ENCODE measurements around the gene ELP2. TPM values are rescaled to one million over a fixed set of nuclear protein-coding genes. Genes with fewer than 3 reads are reported as not detected.

The ELP2 gene
- polyA plus RNA-seq, 1 of the 3 experiments (the other 2 are of a cell fraction) = 38.3 TPM

DNA sequence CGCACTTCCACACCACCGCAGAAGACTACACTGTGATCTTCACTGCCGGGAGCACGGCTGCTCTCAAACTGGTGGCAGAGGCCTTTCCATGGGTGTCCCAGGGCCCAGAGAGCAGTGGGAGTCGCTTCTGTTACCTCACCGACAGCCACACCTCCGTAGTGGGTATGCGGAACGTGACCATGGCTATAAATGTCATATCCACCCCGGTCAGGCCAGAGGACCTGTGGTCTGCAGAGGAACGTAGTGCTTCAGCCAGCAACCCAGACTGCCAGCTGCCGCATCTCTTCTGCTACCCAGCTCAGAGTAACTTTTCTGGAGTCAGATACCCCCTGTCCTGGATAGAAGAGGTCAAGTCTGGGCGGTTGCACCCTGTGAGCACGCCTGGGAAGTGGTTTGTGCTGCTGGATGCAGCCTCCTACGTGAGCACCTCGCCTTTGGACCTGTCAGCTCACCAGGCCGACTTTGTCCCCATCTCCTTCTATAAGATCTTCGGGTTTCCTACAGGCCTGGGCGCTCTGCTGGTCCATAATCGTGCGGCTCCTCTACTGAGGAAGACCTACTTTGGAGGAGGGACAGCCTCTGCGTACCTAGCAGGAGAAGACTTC lies 70.1 kb downstream of the ELP2 start (continued):
- TF ChIP-seq MEF2A (IDR thresholded peaks at IDR 0.05; ENCODE audit: borderline replicate concordance, low read depth) (no peak), YY1 (IDR thresholded peaks at IDR 0.05; ENCODE audit: low read depth) (no peak), FOSL2 (IDR thresholded peaks at IDR 0.05; ENCODE audit: borderline replicate concordance, low read depth) (no peak), GATA2 (CRISPR knock-in tag; IDR thresholded peaks at IDR 0.05) (no peak), SMC3 (IDR thresholded peaks at IDR 0.05; ENCODE audit: low read depth, low read length) (no peak)
- TF ChIP-seq, protein P1, sequence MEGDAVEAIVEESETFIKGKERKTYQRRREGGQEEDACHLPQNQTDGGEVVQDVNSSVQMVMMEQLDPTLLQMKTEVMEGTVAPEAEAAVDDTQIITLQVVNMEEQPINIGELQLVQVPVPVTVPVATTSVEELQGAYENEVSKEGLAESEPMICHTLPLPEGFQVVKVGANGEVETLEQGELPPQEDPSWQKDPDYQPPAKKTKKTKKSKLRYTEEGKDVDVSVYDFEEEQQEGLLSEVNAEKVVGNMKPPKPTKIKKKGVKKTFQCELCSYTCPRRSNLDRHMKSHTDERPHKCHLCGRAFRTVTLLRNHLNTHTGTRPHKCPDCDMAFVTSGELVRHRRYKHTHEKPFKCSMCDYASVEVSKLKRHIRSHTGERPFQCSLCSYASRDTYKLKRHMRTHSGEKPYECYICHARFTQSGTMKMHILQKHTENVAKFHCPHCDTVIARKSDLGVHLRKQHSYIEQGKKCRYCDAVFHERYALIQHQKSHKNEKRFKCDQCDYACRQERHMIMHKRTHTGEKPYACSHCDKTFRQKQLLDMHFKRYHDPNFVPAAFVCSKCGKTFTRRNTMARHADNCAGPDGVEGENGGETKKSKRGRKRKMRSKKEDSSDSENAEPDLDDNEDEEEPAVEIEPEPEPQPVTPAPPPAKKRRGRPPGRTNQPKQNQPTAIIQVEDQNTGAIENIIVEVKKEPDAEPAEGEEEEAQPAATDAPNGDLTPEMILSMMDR (IDR thresholded peaks at IDR 0.05) = no peak

DNA sequence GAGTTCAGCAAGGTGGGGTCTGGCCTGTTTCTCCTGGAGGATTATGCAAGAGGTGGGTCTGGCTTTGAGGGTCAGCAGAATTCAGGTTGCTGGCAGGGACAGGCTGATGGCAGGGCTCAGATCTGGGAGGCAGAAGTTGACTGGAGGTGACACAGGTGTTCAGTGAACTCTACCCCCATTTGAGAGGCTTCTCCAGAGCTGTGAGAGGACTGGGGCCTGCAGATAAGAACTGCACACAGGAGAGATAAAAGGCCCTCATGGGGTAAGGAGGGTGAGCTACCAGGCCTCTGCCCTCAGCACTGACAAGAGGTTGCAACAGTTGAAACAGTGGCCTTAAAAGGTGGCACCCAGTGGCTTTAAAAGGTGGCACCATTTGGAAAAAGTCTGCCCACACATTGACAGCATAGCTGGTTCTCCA lies 70.7 kb downstream of the ELP2 start:
- no peaks in the 10 kb centered on the region for H3K36me3 ChIP-seq (replicated peaks in 1 of 2; ENCODE audit: control insufficient read depth in 1 of 2, insufficient read depth in 2 of 2, low read length in 1 of 2)
- POLR2A ChIA-PET = no interaction called here
- no peaks in the 10 kb centered on the region for H3K79me2 ChIP-seq (ENCODE audit: insufficient read depth)
- no peaks in the 10 kb centered on the region for H4K20me1 ChIP-seq (ENCODE audit: insufficient read depth)
- DNase-seq = no peak
- H3K9me2 ChIP-seq = no peaks in the 10 kb centered on the region
- H3K27ac ChIP-seq (ENCODE audit: low read depth in 2 of 2, low read length in 1 of 2) = no peak overlapping the region
- no peaks in the 10 kb centered on the region for H3K27me3 ChIP-seq (ENCODE audit: insufficient read depth)
- TF ChIP-seq FOXJ3 (CRISPR knock-in tag; IDR thresholded peaks at IDR 0.05) (no peak), GATA2 (CRISPR knock-in tag; IDR thresholded peaks at IDR 0.05) (no peak), NFIC (IDR thresholded peaks at IDR 0.05; ENCODE audit: borderline replicate concordance) (no peak), NRF1 (IDR thresholded peaks at IDR 0.05; ENCODE audit: low read depth, low read length) (no peak), RAD21 (IDR thresholded peaks at IDR 0.05; ENCODE audit: low read length) (no peak), SMC3 (IDR thresholded peaks at IDR 0.05; ENCODE audit: low read depth, low read length) (no peak), CHD2 (IDR thresholded peaks at IDR 0.05; ENCODE audit: low read length, partially characterized antibody) (no peak), MXI1 (IDR thresholded peaks at IDR 0.05; ENCODE audit: low read depth, low read length) (no peak), RFX5 (IDR thresholded peaks at IDR 0.05; ENCODE audit: low read length) (no peak), YY1 (IDR thresholded peaks at IDR 0.05; ENCODE audit: low read depth) (no peak), RXRA (IDR thresholded peaks at IDR 0.05; ENCODE audit: borderline replicate concordance, low read depth) (no peak), SIN3A (IDR thresholded peaks at IDR 0.05; ENCODE audit: borderline replicate concordance, low read depth, low read length) (no peak), FOXM1 (IDR thresholded peaks at IDR 0.05; ENCODE audit: low read depth) (no peak), POLR2AphosphoS5 (IDR thresholded peaks at IDR 0.05; ENCODE audit: low read depth, low read length) (no peak), MEF2A (IDR thresholded peaks at IDR 0.05; ENCODE audit: borderline replicate concordance, low read depth) (no peak)
- TF ChIP-seq, protein P2, sequence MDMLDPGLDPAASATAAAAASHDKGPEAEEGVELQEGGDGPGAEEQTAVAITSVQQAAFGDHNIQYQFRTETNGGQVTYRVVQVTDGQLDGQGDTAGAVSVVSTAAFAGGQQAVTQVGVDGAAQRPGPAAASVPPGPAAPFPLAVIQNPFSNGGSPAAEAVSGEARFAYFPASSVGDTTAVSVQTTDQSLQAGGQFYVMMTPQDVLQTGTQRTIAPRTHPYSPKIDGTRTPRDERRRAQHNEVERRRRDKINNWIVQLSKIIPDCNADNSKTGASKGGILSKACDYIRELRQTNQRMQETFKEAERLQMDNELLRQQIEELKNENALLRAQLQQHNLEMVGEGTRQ (IDR thresholded peaks at IDR 0.05; ENCODE audit: borderline replicate concordance, low read depth, low read length) = no peak
- TF ChIP-seq, protein P3, sequence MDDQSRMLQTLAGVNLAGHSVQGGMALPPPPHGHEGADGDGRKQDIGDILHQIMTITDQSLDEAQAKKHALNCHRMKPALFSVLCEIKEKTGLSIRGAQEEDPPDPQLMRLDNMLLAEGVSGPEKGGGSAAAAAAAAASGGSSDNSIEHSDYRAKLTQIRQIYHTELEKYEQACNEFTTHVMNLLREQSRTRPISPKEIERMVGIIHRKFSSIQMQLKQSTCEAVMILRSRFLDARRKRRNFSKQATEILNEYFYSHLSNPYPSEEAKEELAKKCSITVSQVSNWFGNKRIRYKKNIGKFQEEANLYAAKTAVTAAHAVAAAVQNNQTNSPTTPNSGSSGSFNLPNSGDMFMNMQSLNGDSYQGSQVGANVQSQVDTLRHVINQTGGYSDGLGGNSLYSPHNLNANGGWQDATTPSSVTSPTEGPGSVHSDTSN (IDR thresholded peaks at IDR 0.05) = no peak
- TF ChIP-seq, protein P4, sequence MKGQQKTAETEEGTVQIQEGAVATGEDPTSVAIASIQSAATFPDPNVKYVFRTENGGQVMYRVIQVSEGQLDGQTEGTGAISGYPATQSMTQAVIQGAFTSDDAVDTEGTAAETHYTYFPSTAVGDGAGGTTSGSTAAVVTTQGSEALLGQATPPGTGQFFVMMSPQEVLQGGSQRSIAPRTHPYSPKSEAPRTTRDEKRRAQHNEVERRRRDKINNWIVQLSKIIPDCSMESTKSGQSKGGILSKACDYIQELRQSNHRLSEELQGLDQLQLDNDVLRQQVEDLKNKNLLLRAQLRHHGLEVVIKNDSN (IDR thresholded peaks at IDR 0.05; ENCODE audit: borderline replicate concordance, low read depth) = no peak
- TF ChIP-seq, protein P5, sequence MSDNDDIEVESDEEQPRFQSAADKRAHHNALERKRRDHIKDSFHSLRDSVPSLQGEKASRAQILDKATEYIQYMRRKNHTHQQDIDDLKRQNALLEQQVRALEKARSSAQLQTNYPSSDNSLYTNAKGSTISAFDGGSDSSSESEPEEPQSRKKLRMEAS (IDR thresholded peaks at IDR 0.05; ENCODE audit: low read depth) = no peak
- TF ChIP-seq, protein P6, sequence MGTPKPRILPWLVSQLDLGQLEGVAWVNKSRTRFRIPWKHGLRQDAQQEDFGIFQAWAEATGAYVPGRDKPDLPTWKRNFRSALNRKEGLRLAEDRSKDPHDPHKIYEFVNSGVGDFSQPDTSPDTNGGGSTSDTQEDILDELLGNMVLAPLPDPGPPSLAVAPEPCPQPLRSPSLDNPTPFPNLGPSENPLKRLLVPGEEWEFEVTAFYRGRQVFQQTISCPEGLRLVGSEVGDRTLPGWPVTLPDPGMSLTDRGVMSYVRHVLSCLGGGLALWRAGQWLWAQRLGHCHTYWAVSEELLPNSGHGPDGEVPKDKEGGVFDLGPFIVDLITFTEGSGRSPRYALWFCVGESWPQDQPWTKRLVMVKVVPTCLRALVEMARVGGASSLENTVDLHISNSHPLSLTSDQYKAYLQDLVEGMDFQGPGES (IDR thresholded peaks at IDR 0.05; ENCODE audit: low read depth, low read length) = no peak
- H3K4me3 ChIP-seq (ENCODE audit: low read depth in 2 of 2, low read length in 1 of 2) = no peak overlapping the region
- no peak overlapping the region for H3K4me2 ChIP-seq
- no peaks in the 10 kb centered on the region for H3F3A ChIP-seq (replicated peaks; ENCODE audit: insufficient read depth)
- CTCF ChIA-PET = interaction anchor here (1.8 kb wide), 1 partner anchor 19 kb away, joined by 3 read pairs; no protein-coding TSS in a partner anchor
- H3K9ac ChIP-seq = no peak overlapping the region
- no peaks in the 10 kb centered on the region for H3K9me3 ChIP-seq
- H2AFZ ChIP-seq (ENCODE audit: low read depth) = no peak overlapping the region
- no peaks in the 10 kb centered on the region; a peak in 1 of 4 replicates for H3K4me1 ChIP-seq (ENCODE audit: control insufficient read depth in 1 of 2, insufficient read depth in 2 of 2, low read depth in 1 of 2, low read length in 1 of 2)
